ENCODE data around the gene SSR3. TPM values are rescaled to one million over a fixed set of nuclear protein-coding genes. Genes with fewer than 3 reads are reported as not detected.

The SSR3 gene
- total and polyA plus RNA-seq, 2 donors from 2014 or later: 132 to 150 TPM

DNA sequence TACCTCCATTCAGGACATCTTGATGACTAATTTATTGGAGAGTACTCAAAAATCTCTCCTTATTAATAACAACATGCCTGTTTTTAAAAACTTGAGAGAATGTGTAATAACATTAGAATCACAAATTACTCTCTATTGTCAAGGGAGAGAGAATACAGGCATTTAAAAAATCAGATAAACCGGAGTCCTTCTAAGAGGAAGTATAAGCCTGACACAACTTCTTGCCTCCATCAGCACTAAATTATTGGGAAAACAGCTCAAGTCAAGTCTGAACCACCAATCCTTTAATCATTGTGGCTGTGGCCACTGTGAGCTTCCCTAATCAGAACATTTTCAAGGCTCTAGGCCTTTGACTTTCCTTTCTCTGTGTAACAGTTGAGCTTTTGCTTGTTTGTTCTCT lies 38.0 kb downstream of the SSR3 start:
- TF ChIP-seq, protein P1, sequence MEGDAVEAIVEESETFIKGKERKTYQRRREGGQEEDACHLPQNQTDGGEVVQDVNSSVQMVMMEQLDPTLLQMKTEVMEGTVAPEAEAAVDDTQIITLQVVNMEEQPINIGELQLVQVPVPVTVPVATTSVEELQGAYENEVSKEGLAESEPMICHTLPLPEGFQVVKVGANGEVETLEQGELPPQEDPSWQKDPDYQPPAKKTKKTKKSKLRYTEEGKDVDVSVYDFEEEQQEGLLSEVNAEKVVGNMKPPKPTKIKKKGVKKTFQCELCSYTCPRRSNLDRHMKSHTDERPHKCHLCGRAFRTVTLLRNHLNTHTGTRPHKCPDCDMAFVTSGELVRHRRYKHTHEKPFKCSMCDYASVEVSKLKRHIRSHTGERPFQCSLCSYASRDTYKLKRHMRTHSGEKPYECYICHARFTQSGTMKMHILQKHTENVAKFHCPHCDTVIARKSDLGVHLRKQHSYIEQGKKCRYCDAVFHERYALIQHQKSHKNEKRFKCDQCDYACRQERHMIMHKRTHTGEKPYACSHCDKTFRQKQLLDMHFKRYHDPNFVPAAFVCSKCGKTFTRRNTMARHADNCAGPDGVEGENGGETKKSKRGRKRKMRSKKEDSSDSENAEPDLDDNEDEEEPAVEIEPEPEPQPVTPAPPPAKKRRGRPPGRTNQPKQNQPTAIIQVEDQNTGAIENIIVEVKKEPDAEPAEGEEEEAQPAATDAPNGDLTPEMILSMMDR (IDR thresholded peaks at IDR 0.05; ENCODE audit: borderline replicate concordance, extremely low read depth, insufficient read depth): no peak
- Histone ChIP-seq H3K36me3 (ENCODE audit: control insufficient read depth in 2 of 3, insufficient read depth in 3 of 3, low read length in 3 of 3) (no peaks in the 10 kb centered on the region), H3K27ac (ENCODE audit: low read depth in 2 of 2, low read length in 2 of 2) (no peak overlapping the region), H3K9me3 (ENCODE audit: control insufficient read depth in 2 of 3, insufficient read depth in 1 of 3, low read length in 3 of 3) (no peaks in the 10 kb centered on the region), H3K4me1 (ENCODE audit: control insufficient read depth in 2 of 3, insufficient read depth in 2 of 3, low read depth in 1 of 3, low read length in 3 of 3) (no peaks in the 10 kb centered on the region), H3K27me3 (ENCODE audit: control insufficient read depth, insufficient read depth, low read length) (no peaks in the 10 kb centered on the region), H3K9ac (ENCODE audit: low read length in 3 of 3) (no peak overlapping the region), H3K4me3 (ENCODE audit: low read length in 3 of 3) (no peak overlapping the region)
- no peak for DNase-seq
- FAIRE-seq: no peak
- intact Hi-C loops (cut with DNase I): no loop called here

DNA sequence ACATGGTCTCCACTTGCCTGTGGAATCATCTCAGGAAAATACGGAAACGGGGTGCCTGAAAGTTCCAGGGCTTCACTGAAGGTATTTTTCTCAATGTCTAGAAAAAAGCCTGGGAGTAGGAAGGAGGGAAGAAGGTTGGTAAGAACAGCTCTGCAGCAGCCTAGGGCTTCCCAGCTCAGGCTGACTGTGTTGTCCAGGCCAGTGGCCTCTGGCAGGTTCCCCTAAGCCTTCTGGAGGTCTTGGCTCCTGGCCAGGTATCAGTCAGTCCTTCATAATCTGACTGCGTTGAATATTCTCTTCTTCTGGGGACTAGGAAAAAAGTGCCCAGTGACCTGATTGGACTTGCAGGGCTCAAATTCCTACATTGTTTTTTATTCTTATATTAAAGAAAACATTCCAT lies 38.6 kb downstream of the SSR3 start:
- DNase-seq: no peak
- H3K27me3 ChIP-seq (ENCODE audit: control insufficient read depth, insufficient read depth, low read length): no peaks in the 10 kb centered on the region
- H3K4me3 ChIP-seq (ENCODE audit: low read length in 3 of 3): no peak overlapping the region
- no peaks in the 10 kb centered on the region for H3K9me3 ChIP-seq (ENCODE audit: control insufficient read depth in 2 of 3, insufficient read depth in 1 of 3, low read length in 3 of 3)
- TF ChIP-seq, protein P1 (IDR thresholded peaks at IDR 0.05; ENCODE audit: borderline replicate concordance, extremely low read depth, insufficient read depth): no peak
- no peak overlapping the region for H3K27ac ChIP-seq (ENCODE audit: low read depth in 2 of 2, low read length in 2 of 2)
- no peak for FAIRE-seq
- no peaks in the 10 kb centered on the region for H3K36me3 ChIP-seq (ENCODE audit: control insufficient read depth in 2 of 3, insufficient read depth in 3 of 3, low read length in 3 of 3)
- no peak overlapping the region for H3K9ac ChIP-seq (ENCODE audit: low read length in 3 of 3)
- intact Hi-C loops (cut with DNase I): no loop called here
- H3K4me1 ChIP-seq (ENCODE audit: control insufficient read depth in 2 of 3, insufficient read depth in 2 of 3, low read depth in 1 of 3, low read length in 3 of 3): no peaks in the 10 kb centered on the region

DNA sequence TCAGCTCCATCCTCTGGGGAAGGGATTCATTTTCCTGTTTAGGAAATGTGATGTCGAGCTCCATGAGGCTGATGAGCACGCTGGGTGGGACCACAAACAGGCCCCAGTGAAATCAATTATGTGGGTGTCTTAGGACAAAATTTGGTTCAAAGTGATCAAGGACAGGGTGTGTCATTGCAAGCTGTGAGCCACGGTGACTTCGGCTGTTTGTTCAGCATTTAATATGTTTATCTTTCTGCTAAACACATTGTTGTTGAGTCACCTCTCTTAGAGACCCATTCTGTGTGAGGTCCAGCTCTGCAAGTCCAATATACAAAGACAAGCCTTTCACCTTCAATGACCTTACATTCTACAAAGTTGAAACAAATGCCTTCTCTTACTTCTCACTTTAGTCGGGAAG lies 41.3 kb downstream of the SSR3 start:
- FAIRE-seq: no peak
- Histone ChIP-seq H3K4me1 (ENCODE audit: control insufficient read depth in 2 of 3, insufficient read depth in 2 of 3, low read depth in 1 of 3, low read length in 3 of 3) (no peaks in the 10 kb centered on the region), H3K9ac (ENCODE audit: low read length in 3 of 3) (no peak overlapping the region), H3K9me3 (ENCODE audit: control insufficient read depth in 2 of 3, insufficient read depth in 1 of 3, low read length in 3 of 3) (no peaks in the 10 kb centered on the region), H3K36me3 (ENCODE audit: control insufficient read depth in 2 of 3, insufficient read depth in 3 of 3, low read length in 3 of 3) (no peaks in the 10 kb centered on the region), H3K27ac (ENCODE audit: low read depth in 2 of 2, low read length in 2 of 2) (no peak overlapping the region), H3K27me3 (ENCODE audit: control insufficient read depth, insufficient read depth, low read length) (no peaks in the 10 kb centered on the region), H3K4me3 (ENCODE audit: low read length in 3 of 3) (no peak overlapping the region)
- DNase-seq: no peak
- intact Hi-C loops (cut with DNase I): no loop called here
- TF ChIP-seq, protein P1 (IDR thresholded peaks at IDR 0.05; ENCODE audit: borderline replicate concordance, extremely low read depth, insufficient read depth): no peak

DNA sequence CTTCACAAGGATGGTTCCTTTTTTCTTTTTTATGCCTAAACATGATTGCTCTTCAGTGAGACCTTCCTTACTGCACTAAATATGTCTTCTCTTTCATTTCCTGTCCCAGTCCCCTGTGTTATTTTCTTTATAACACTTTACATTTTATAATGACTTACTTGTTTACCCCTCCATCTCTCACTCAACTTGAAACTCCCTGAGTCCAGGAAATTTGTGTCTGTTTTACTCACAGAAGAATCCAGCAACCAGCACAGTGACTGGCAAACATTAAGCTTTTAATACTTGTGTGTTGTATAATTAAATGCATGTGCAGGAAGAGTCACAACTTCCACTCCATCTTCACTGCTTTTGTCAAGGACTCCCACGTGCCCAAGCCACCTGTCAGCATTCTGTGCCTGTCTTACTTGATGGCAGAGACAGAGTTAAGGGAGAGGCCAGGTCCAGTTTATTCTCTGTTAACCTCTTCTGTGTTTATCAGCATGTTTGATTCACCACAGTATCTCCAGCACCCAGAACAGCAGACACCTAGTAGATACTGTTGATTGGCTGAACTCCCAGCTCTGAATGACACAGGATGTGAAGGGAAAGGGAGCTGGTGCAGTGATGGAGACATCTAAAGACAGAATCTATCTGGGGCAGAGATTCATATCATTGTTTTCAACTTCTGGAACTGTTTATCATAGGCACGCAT lies 42.8 kb downstream of the SSR3 start:
- Histone ChIP-seq H3K27me3 (ENCODE audit: control insufficient read depth, insufficient read depth, low read length) (no peaks in the 10 kb centered on the region), H3K9me3 (ENCODE audit: control insufficient read depth in 2 of 3, insufficient read depth in 1 of 3, low read length in 3 of 3) (no peaks in the 10 kb centered on the region), H3K4me1 (ENCODE audit: control insufficient read depth in 2 of 3, insufficient read depth in 2 of 3, low read depth in 1 of 3, low read length in 3 of 3) (no peaks in the 10 kb centered on the region), H3K9ac (ENCODE audit: low read length in 3 of 3) (no peak overlapping the region), H3K27ac (ENCODE audit: low read depth in 2 of 2, low read length in 2 of 2) (no peak overlapping the region), H3K36me3 (ENCODE audit: control insufficient read depth in 2 of 3, insufficient read depth in 3 of 3, low read length in 3 of 3) (no peaks in the 10 kb centered on the region), H3K4me3 (ENCODE audit: low read length in 3 of 3) (no peak overlapping the region)
- TF ChIP-seq, protein P1 (IDR thresholded peaks at IDR 0.05; ENCODE audit: borderline replicate concordance, extremely low read depth, insufficient read depth): no peak
- intact Hi-C loops (cut with DNase I): no loop called here
- no peak for FAIRE-seq
- no peak for DNase-seq
